PC-3 (cell line): ENCODE data around the gene PLXNC1. TPM values are rescaled to one million over a fixed set of nuclear protein-coding genes. Genes with fewer than 3 reads are reported as not detected.

Experiments
- ATAC-seq: fragments of 200-7000 bp; cut with Tn5 transposase; 2 replicates; pipeline ENCODE4 v1.9.1; 2020; ENCODE audit warnings: mild to moderate bottlenecking, moderate library complexity
- BruUV-seq: library from RNA; stranded (reverse); fragments of 400-500 nt; replicated peaks from 2 replicates; lab custom pipeline; 2021; lab: Mats Ljungman, UMichigan
- CTCF ChIA-PET: fragments of 300-600 bp; sonication (Branson Sonifier 250); formaldehyde crosslinking; loops from one replicate; lab custom pipeline; 2022; ENCODE audit warnings: antibody characterized with exemption; lab: Charles Lee
- POLR2A ChIA-PET: fragments of 300-600 bp; sonication (Branson Sonifier 250); formaldehyde crosslinking; loops from one replicate; lab custom pipeline; 2022; ENCODE audit warnings: antibody characterized with exemption; ENCODE audit not compliant: unreplicated experiment; lab: Charles Lee
- DNase-seq: peaks from one replicate; pipeline ENCODE4 v3.0.0-alpha.2; 2015
- H2AFZ ChIP-seq: fragments of 300-600 bp; sonication (generic); 2 replicates; pipeline ENCODE4 v1.6.0; 2016; ENCODE audit warnings: antibody characterized with exemption, low read length
- H3F3A ChIP-seq: fragments of 300-600 bp; sonication (generic); one replicate; pipeline ENCODE4 v1.6.0; 2017; ENCODE audit warnings: antibody characterized with exemption, low read length, control low read depth, mild to moderate bottlenecking; ENCODE audit not compliant: unreplicated experiment
- H3K27ac ChIP-seq: fragments of 300-600 bp; sonication (generic); 2 replicates; pipeline ENCODE4 v1.5.1; 2016; ENCODE audit warnings: mild to moderate bottlenecking, low read length
- H3K27me3 ChIP-seq: fragments of 300-600 bp; sonication (generic); 2 replicates; pipeline ENCODE4 v1.6.1; 2016; ENCODE audit warnings: low read length, mixed read lengths
- H3K36me3 ChIP-seq: fragments of 300-600 bp; sonication (generic); 2 replicates; pipeline ENCODE4 v1.6.1; 2016; ENCODE audit warnings: low read depth, mixed run types, low read length, mixed read lengths
- H3K4me1 ChIP-seq: fragments of 300-600 bp; sonication (generic); 2 replicates; pipeline ENCODE4 v1.5.1; 2016; ENCODE audit warnings: low read length; ENCODE audit not compliant: insufficient read depth
- H3K4me2 ChIP-seq: fragments of 300-600 bp; sonication (generic); 2 replicates; pipeline ENCODE4 v1.6.0; 2016; ENCODE audit warnings: low read length
- H3K4me3 ChIP-seq: fragments of 300-600 bp; sonication (generic); 2 replicates; pipeline ENCODE4 v1.5.1; 2016; ENCODE audit warnings: mild to moderate bottlenecking, low read length, mixed read lengths
- H3K79me2 ChIP-seq: fragments of 300-600 bp; sonication (generic); 2 replicates; pipeline ENCODE4 v1.6.1; 2017; ENCODE audit warnings: low read length, mixed read lengths
- H3K9ac ChIP-seq: fragments of 300-600 bp; sonication (generic); 2 replicates; pipeline ENCODE4 v1.6.0; 2016; ENCODE audit warnings: mild to moderate bottlenecking, low read length
- H3K9me2 ChIP-seq: fragments of 300-600 bp; sonication (generic); replicated peaks from 2 replicates; pipeline ENCODE4 v1.6.1; 2016; ENCODE audit warnings: mixed run types, low read length, mixed read lengths
- H3K9me3 ChIP-seq: fragments of 300-600 bp; sonication (generic); 2 replicates; pipeline ENCODE4 v1.6.1; 2016; ENCODE audit warnings: low read length, mixed read lengths
- H4K20me1 ChIP-seq: fragments of 300-600 bp; sonication (generic); 2 replicates; pipeline ENCODE4 v1.6.1; 2016; ENCODE audit warnings: low read length, mixed read lengths
- EZH2 ChIP-seq: fragments of 300-600 bp; sonication (generic); IDR thresholded peaks from one replicate; pipeline ENCODE4 v1.6.1; 2017; ENCODE audit warnings: antibody characterized with exemption, mild to moderate bottlenecking, low read length; ENCODE audit not compliant: unreplicated experiment
- EZH2phosphoT487 ChIP-seq: fragments of 300-600 bp; sonication (generic); IDR thresholded peaks from 2 replicates; pipeline ENCODE4 v1.6.1; 2018; ENCODE audit warnings: mild to moderate bottlenecking, antibody characterized with exemption, low read length, borderline replicate concordance
- intact Hi-C: fragments of 100-400 bp; cut with micrococcal nuclease; formaldehyde crosslinking; loops from 2 replicates; pipeline ENCODE4 v1.9.0; 2023
- total RNA-seq: library from RNA; depleted of rRNA; stranded (reverse); fragments of >200 nt; gene quantifications from 2 replicates; pipeline ENCODE4 v1.2.3, GENCODE V29; 2014
- TF ChIP-seq, protein P1 (sequence below): fragments of 300-600 bp; sonication (generic); conservative IDR thresholded peaks from 2 replicates; pipeline ENCODE4 v1.5.1; 2017; ENCODE audit warnings: antibody characterized with exemption, low read depth, mild to moderate bottlenecking, low read length

Gene PLXNC1
- total RNA-seq, 1 experiment from 2014 or later = 0.15 TPM

DNA sequence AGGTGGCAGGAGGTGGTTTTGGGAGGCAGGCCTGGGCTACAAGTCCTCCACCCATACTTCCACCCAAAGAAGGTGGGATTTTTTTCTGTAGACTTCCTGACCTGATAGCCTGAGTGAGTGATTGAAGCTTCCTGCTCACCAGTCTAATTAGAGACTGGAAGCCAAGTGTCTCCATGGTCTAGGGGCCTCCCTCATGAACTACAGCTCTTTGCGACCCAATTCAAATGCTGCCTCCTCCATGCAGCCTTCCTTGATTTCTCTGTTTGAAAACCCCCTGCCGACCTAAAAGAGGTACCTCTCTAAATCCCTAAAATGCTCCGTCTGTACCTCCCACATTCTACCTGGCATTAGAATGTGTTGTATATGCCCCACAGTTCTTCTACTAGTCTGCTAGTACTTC lies 124.9 kb downstream of the PLXNC1 start:
- H3K36me3 ChIP-seq = no peaks in the 10 kb centered on the region
- no TSS peak for BruUV-seq
- H4K20me1 ChIP-seq = no peaks in the 10 kb centered on the region
- no peak for ATAC-seq
- no peaks in the 10 kb centered on the region for H3K4me1 ChIP-seq
- H3K4me2 ChIP-seq = no peak overlapping the region
- H3K9ac ChIP-seq = no peak overlapping the region
- no peak overlapping the region for H2AFZ ChIP-seq
- intact Hi-C loops = no loop called here
- CTCF ChIA-PET = no interaction called here
- POLR2A ChIA-PET = no interaction called here
- H3K9me2 ChIP-seq = no peaks in the 10 kb centered on the region
- H3K27ac ChIP-seq = no peak overlapping the region
- no peaks in the 10 kb centered on the region for H3K27me3 ChIP-seq
- no peak for DNase-seq
- no peak overlapping the region for H3K4me3 ChIP-seq
- no peaks in the 10 kb centered on the region for H3F3A ChIP-seq
- no peaks in the 10 kb centered on the region for H3K9me3 ChIP-seq
- no peaks in the 10 kb centered on the region for H3K79me2 ChIP-seq
- TF ChIP-seq, protein P1, sequence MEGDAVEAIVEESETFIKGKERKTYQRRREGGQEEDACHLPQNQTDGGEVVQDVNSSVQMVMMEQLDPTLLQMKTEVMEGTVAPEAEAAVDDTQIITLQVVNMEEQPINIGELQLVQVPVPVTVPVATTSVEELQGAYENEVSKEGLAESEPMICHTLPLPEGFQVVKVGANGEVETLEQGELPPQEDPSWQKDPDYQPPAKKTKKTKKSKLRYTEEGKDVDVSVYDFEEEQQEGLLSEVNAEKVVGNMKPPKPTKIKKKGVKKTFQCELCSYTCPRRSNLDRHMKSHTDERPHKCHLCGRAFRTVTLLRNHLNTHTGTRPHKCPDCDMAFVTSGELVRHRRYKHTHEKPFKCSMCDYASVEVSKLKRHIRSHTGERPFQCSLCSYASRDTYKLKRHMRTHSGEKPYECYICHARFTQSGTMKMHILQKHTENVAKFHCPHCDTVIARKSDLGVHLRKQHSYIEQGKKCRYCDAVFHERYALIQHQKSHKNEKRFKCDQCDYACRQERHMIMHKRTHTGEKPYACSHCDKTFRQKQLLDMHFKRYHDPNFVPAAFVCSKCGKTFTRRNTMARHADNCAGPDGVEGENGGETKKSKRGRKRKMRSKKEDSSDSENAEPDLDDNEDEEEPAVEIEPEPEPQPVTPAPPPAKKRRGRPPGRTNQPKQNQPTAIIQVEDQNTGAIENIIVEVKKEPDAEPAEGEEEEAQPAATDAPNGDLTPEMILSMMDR = no peak
- TF ChIP-seq EZH2phosphoT487 (no peak), EZH2 (no peak)

DNA sequence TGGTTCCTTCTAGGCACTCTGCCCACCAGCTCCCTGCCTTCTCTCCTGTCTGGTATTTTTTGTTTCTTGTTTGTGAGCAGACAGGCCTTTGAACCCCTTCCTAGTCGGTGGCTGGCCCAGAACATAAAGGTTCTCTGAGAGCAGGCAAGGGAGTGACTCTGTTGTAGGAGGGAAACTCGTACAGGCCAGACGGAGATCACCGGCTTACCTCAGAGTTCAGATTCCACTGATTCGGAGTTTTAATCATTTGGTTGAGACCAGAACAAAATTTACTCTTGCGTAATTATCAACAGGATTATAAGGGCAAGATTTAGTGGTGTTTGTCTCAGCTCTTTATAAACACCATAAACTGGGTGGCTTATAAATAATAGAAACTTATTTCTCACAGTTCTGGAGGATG lies 128.3 kb downstream of the PLXNC1 start:
- H3F3A ChIP-seq = no peaks in the 10 kb centered on the region
- no peak for DNase-seq
- TF ChIP-seq EZH2phosphoT487 (no peak), EZH2 (no peak)
- TF ChIP-seq, protein P1 = no peak
- BruUV-seq = no TSS peak
- no peaks in the 10 kb centered on the region for H3K9me2 ChIP-seq
- H3K36me3 ChIP-seq = no peaks in the 10 kb centered on the region
- intact Hi-C loops = no loop called here
- H3K27me3 ChIP-seq = no peaks in the 10 kb centered on the region
- no peak overlapping the region for H3K4me2 ChIP-seq
- H2AFZ ChIP-seq = no peak overlapping the region
- H3K9me3 ChIP-seq = no peaks in the 10 kb centered on the region
- POLR2A ChIA-PET = no interaction called here
- no peaks in the 10 kb centered on the region for H4K20me1 ChIP-seq
- no peaks in the 10 kb centered on the region for H3K4me1 ChIP-seq
- H3K79me2 ChIP-seq = no peaks in the 10 kb centered on the region
- H3K27ac ChIP-seq = no peak overlapping the region
- no peak for ATAC-seq
- CTCF ChIA-PET = no interaction called here
- no peak overlapping the region for H3K4me3 ChIP-seq
- H3K9ac ChIP-seq = no peak overlapping the region

DNA sequence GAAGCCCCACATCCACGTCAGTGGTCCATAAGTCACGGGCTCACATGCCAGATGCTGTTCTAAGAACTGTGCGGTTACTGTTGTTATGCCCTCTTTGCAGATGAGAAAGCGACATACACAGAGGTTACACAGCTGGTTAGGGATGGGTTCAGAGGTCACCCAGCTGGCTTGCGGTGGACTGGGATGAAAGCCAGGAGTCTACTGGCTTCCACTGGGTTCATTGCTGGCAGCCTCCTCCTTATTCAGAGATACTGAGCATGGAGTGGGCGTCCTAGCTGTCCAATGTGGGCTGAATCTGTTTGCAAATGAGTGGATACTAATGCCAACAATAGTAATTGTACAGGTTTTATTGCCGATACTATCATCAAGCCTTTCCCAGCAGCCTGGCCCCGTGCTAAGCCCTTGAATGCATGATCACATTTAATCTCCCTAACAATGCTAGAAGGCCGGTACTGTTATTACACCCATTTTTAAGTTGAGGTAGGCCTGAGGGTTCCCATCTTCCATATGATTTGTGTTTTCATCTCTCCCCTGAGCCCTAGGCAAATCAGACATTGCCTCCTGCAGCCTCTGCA lies 129.1 kb downstream of the PLXNC1 start:
- Histone ChIP-seq H3K4me2 (no peak overlapping the region), H3F3A (no peaks in the 10 kb centered on the region), H3K9me2 (no peaks in the 10 kb centered on the region), H3K9me3 (no peaks in the 10 kb centered on the region), H4K20me1 (no peaks in the 10 kb centered on the region), H3K79me2 (no peaks in the 10 kb centered on the region), H3K36me3 (no peaks in the 10 kb centered on the region), H3K27ac (no peak overlapping the region), H3K9ac (no peak overlapping the region), H3K4me3 (no peak overlapping the region), H2AFZ (no peak overlapping the region), H3K27me3 (no peaks in the 10 kb centered on the region), H3K4me1 (no peaks in the 10 kb centered on the region)
- no TSS peak for BruUV-seq
- TF ChIP-seq, protein P1 = no peak
- TF ChIP-seq EZH2phosphoT487 = no peak
- TF ChIP-seq EZH2 = no peak
- ATAC-seq (no peak), DNase-seq (no peak)
- ChIA-PET POLR2A (no interaction called here), CTCF (no interaction called here)
- intact Hi-C loops = no loop called here
